Activated CD4-positive, alpha-beta T cell treated with anti-CD3 and anti-CD28 coated beads, Interleukin-2, amount 10 ng/mL, durations not matched to agents 7 days and 5 days (primary cell): ENCODE measurements around the gene PARK7. TPM values are rescaled to one million over a fixed set of nuclear protein-coding genes. Genes with fewer than 3 reads are reported as not detected.

Experiments used
- CTCF ChIA-PET: fragments of 350-600 bp; sonication (Branson Sonifier 250); formaldehyde crosslinking; loops from one replicate; lab custom pipeline; 2021; ENCODE audit warnings: antibody characterized with exemption; lab: Charles Lee
- POLR2A ChIA-PET: fragments of 350-600 bp; sonication (Branson Sonifier 250); formaldehyde crosslinking; loops from one replicate; lab custom pipeline; 2021; ENCODE audit warnings: antibody characterized with exemption; lab: Charles Lee
- DNase-seq: peaks from one replicate; pipeline ENCODE4 v3.0.0-alpha.2; 2020
- H3K27ac Mint-ChIP-seq: one replicate; pipeline ENCODE4 v1.8.0; 2021; ENCODE audit warnings: mild to moderate bottlenecking, moderate library complexity, mixed read lengths
- H3K27me3 Mint-ChIP-seq: one replicate; pipeline ENCODE4 v1.8.0; 2021; ENCODE audit warnings: mixed read lengths
- H3K36me3 Mint-ChIP-seq: one replicate; pipeline ENCODE4 v1.8.0; 2021; ENCODE audit warnings: low read depth, mixed read lengths
- H3K4me1 Mint-ChIP-seq: one replicate; pipeline ENCODE4 v1.8.0; 2021; ENCODE audit warnings: mixed read lengths
- H3K4me3 Mint-ChIP-seq: one replicate; pipeline ENCODE4 v1.8.0; 2021; ENCODE audit warnings: mild to moderate bottlenecking, moderate library complexity, mixed read lengths
- H3K9me3 Mint-ChIP-seq: one replicate; pipeline ENCODE4 v1.8.0; 2021; ENCODE audit warnings: mixed read lengths
- total RNA-seq, 2 experiments: library from RNA; stranded (reverse); gene quantifications; one replicate each; pipeline ENCODE4 v1.2.3, GENCODE V29; 2021

PARK7 gene
- total RNA-seq, 2 experiments from 2014 or later, result 226 to 232 TPM

DNA sequence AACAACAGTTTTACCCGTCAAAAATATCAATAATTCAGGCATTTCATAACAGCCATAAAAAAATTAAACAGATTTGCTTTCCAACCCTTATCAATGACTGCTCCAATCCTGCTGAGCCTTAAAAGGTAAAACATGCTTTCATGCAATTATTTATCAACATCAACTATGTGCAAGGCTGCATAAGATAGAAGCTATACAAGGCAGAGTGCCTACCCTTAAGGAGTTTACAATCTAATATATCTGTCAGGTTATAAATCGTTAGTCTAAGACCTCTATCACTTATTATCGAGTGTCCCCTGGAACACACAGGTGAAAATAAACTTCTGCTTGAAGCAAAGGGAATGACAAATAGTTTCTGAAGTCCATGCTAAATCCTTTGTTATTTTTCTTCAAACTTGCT is 62.8 kb downstream of the PARK7 start:
- no peak overlapping the region for H3K27ac Mint-ChIP-seq
- no peak for DNase-seq
- peaks cover 54% of the 10 kb centered on the region for H3K27me3 Mint-ChIP-seq
- H3K4me3 Mint-ChIP-seq, result no peak overlapping the region
- H3K36me3 Mint-ChIP-seq, result no peaks in the 10 kb centered on the region
- ChIA-PET CTCF (interaction anchor here (1.0 to 1.2 kb wide), 2 partner anchors 10 to 12 kb away, joined by 3 read pairs; no protein-coding TSS in a partner anchor), POLR2A (no interaction called here)
- H3K9me3 Mint-ChIP-seq, result no peaks in the 10 kb centered on the region
- peaks cover 11% of the 10 kb centered on the region for H3K4me1 Mint-ChIP-seq

GRCh38 chr1:8025061-8025670 is 63.7 kb downstream of the PARK7 start:
- DNase-seq, result no peak
- H3K27ac Mint-ChIP-seq, result no peak overlapping the region
- ChIA-PET CTCF (interaction anchor here (0.8 to 1.0 kb wide), 2 partner anchors 11 to 293 kb away, joined by 3 read pairs; partner anchors contain the start of gene SLC45A1), POLR2A (no interaction called here)
- H3K9me3 Mint-ChIP-seq, result no peaks in the 10 kb centered on the region
- no peaks in the 10 kb centered on the region for H3K36me3 Mint-ChIP-seq
- H3K4me3 Mint-ChIP-seq, result peak overlapping the region; percentile 62
- peaks cover 11% of the 10 kb centered on the region for H3K4me1 Mint-ChIP-seq
- peaks cover 53% of the 10 kb centered on the region for H3K27me3 Mint-ChIP-seq

DNA sequence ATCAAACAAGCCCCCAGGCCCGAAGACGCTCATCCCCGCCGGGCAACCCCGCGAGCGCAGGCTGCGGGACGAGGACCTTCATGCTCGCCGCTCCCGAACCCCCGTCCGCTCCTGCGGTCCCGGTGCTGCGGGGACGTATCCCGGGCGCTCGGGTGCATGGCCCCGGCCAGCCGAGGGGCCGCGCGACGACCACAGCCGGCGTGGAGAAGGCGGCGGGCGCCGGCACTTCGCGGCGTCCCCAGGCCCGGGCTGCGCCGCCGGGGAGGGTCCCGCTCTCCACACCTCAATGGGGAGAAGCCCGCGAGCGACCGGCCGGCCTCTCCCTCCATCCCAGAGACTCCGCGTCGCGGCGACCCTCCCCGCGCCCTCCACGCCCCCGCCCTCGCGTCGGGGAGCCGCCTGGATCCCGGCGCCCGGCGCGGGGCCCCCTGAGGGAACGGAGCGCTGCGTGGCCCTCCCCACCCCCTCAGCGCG is 64.2 kb downstream of the PARK7 start:
- Mint-ChIP-seq H3K4me3 (peak overlapping the region; percentile 62), H3K4me1 (peaks cover 11% of the 10 kb centered on the region), H3K36me3 (no peaks in the 10 kb centered on the region), H3K27me3 (peaks cover 53% of the 10 kb centered on the region), H3K27ac (no peak overlapping the region), H3K9me3 (no peaks in the 10 kb centered on the region)
- no peak for DNase-seq
- ChIA-PET POLR2A (no interaction called here), CTCF (interaction anchor here (0.8 kb wide), 1 partner anchor 293 kb away, joined by 3 read pairs; the partner anchor contains the start of gene SLC45A1)

DNA sequence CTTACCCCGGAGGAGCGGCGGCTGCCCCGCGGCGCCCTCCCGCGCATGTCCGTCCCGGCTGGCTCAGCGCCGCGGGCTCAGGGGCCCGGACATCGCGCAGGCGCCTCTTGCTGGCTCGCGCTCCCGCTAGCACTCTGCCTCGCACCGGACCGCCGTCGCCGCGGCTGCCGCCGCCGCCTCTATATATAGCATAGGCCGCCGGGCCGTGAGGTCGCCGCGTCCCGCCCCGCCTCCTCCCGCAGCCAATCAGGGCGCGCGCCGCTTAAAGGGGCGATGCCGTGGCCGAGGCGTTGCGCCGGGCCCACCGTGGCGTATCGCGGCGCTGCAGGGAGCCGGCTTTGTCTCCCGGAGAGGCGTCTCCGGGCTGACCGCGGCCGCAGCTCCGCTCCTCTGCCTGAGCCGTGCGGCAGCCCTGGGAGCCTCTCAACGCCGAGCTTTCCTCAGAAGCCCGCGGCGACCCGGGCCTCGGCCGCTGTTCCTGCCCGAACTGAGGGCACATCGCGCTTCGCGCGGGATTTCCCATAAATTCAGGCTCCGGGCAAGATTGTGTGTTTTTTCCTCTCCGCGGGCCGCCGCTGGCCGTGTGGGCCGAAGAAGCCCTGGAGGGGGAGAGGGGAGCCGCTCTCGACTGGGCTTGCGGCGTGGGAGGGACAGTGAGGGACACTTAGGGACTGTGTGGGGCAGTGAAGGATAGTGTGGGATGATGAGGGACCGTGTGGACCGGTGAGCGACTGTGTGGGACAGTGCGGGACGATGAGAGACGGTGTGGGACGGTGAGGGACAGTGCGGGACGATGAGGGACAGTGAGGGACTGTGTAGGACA is 64.9 kb downstream of the PARK7 start, which contains the start of gene ERRFI1:
Gene ERRFI1, minus strand, starts transcription at position 157 of the 823 bp plus-strand sequence. CDS start 10,690 bp downstream, outside the sequence.
- peaks cover 52% of the 10 kb centered on the region for H3K27me3 Mint-ChIP-seq
- peaks cover 11% of the 10 kb centered on the region for H3K4me1 Mint-ChIP-seq
- H3K36me3 Mint-ChIP-seq, result no peaks in the 10 kb centered on the region
- peak; percentile 82 for DNase-seq
- no peak within 1 kb of the TSS for H3K27ac Mint-ChIP-seq
- POLR2A ChIA-PET, result no interaction called here
- peak within 1 kb of the TSS; percentile 67 for H3K4me3 Mint-ChIP-seq
- no peaks in the 10 kb centered on the region for H3K9me3 Mint-ChIP-seq
- CTCF ChIA-PET, result interaction anchor here (1.3 kb wide), 1 partner anchor 12 kb away, joined by 3 read pairs; no protein-coding TSS in a partner anchor

- DNase-seq, result no peak
- Mint-ChIP-seq H3K4me1 (peaks cover 11% of the 10 kb centered on the region), H3K4me3 (peak overlapping the region; percentile 67), H3K27me3 (peaks cover 45% of the 10 kb centered on the region), H3K27ac (no peak overlapping the region), H3K9me3 (no peaks in the 10 kb centered on the region), H3K36me3 (no peaks in the 10 kb centered on the region)
- POLR2A ChIA-PET, result no interaction called here
- CTCF ChIA-PET, result interaction anchor here (1.3 kb wide), 1 partner anchor 12 kb away, joined by 3 read pairs; no protein-coding TSS in a partner anchor
Measured at GRCh38 chr1:8026976-8027747, 65.7 kb downstream of the PARK7 start.

GRCh38 chr1:8027748-8028570 is 66.4 kb downstream of the PARK7 start:
- Mint-ChIP-seq H3K27me3 (peaks cover 40% of the 10 kb centered on the region), H3K4me3 (no peak overlapping the region), H3K9me3 (no peaks in the 10 kb centered on the region), H3K4me1 (peaks cover 11% of the 10 kb centered on the region), H3K36me3 (no peaks in the 10 kb centered on the region), H3K27ac (no peak overlapping the region)
- ChIA-PET CTCF (no interaction called here), POLR2A (no interaction called here)
- no peak for DNase-seq

- Mint-ChIP-seq H3K9me3 (no peaks in the 10 kb centered on the region), H3K4me1 (peaks cover 11% of the 10 kb centered on the region), H3K4me3 (no peak overlapping the region), H3K27me3 (peaks cover 34% of the 10 kb centered on the region), H3K36me3 (no peaks in the 10 kb centered on the region), H3K27ac (no peak overlapping the region)
- DNase-seq, result no peak
- CTCF ChIA-PET, result no interaction called here
- POLR2A ChIA-PET, result no interaction called here
Measured at GRCh38 chr1:8028571-8028910, 67.0 kb downstream of the PARK7 start.

GRCh38 chr1:8031176-8031785 is 69.8 kb downstream of the PARK7 start:
- H3K36me3 Mint-ChIP-seq, result no peaks in the 10 kb centered on the region
- POLR2A ChIA-PET, result no interaction called here

GRCh38 chr1:8032366-8032910 is 70.9 kb downstream of the PARK7 start:
- H3K4me1 Mint-ChIP-seq, result no peaks in the 10 kb centered on the region
- no peaks in the 10 kb centered on the region for H3K9me3 Mint-ChIP-seq
- H3K36me3 Mint-ChIP-seq, result no peaks in the 10 kb centered on the region
- ChIA-PET POLR2A (no interaction called here), CTCF (interaction anchor here (0.9 kb wide), 1 partner anchor 233 kb away, joined by 3 read pairs; no protein-coding TSS in a partner anchor)
- H3K4me3 Mint-ChIP-seq, result no peak overlapping the region
- H3K27ac Mint-ChIP-seq, result no peak overlapping the region
- H3K27me3 Mint-ChIP-seq, result peaks cover 10% of the 10 kb centered on the region
- no peak for DNase-seq

More at GRCh38 chr1:8031176-8031785, 69.8 kb downstream of the PARK7 start:
- H3K9me3 Mint-ChIP-seq, result no peaks in the 10 kb centered on the region
- peak; percentile 30 for DNase-seq
- H3K4me3 Mint-ChIP-seq, result no peak overlapping the region
- H3K4me1 Mint-ChIP-seq, result peaks cover 6% of the 10 kb centered on the region
- H3K27me3 Mint-ChIP-seq, result peaks cover 19% of the 10 kb centered on the region
- CTCF ChIA-PET, result interaction anchor here (0.8 to 1.8 kb wide), 4 partner anchors 19 to 315 kb away, joined by 3 to 6 read pairs (median 3); no protein-coding TSS in a partner anchor
- H3K27ac Mint-ChIP-seq, result no peak overlapping the region

- Mint-ChIP-seq H3K27ac (no peak overlapping the region), H3K36me3 (no peaks in the 10 kb centered on the region), H3K9me3 (no peaks in the 10 kb centered on the region), H3K27me3 (peaks cover 3% of the 10 kb centered on the region), H3K4me1 (no peaks in the 10 kb centered on the region), H3K4me3 (no peak overlapping the region)
- ChIA-PET CTCF (no interaction called here), POLR2A (no interaction called here)
- no peak for DNase-seq
Measured at GRCh38 chr1:8033322-8033721, 71.8 kb downstream of the PARK7 start.
